COLO668 (cell line): ENCODE data around the gene AKAP12.
"Not testable (repeated sequence)": the region's sequence is repeated elsewhere in the genome, so short reads cannot be mapped to it uniquely, and the experiment has no call there.

Experiments
- DNase-seq: peaks from one replicate; lab custom pipeline; 2025; ENCODE audit not compliant: unreplicated experiment; lab: John Stamatoyannopoulos, UW

The AKAP12 gene

DNA sequence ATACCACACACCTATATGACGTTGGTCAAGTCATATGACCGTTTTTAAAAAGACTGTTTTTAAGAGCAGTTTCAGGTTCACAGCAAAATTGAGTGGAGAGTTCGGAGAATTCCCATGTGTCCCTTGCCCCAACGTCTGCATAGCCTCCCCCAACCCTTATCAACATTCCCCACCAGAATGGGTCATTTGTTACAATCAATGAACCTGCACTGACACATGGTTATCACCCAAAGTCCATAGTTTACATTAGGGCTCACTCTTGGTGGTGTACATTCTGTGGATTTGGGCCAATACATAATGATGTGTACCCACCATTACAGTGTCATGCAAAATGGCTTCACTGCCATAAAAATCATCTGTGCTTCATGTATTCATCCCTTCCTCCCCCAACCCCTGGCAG, 99.6 kb downstream of the AKAP12 start:
- no peak for DNase-seq

DNA sequence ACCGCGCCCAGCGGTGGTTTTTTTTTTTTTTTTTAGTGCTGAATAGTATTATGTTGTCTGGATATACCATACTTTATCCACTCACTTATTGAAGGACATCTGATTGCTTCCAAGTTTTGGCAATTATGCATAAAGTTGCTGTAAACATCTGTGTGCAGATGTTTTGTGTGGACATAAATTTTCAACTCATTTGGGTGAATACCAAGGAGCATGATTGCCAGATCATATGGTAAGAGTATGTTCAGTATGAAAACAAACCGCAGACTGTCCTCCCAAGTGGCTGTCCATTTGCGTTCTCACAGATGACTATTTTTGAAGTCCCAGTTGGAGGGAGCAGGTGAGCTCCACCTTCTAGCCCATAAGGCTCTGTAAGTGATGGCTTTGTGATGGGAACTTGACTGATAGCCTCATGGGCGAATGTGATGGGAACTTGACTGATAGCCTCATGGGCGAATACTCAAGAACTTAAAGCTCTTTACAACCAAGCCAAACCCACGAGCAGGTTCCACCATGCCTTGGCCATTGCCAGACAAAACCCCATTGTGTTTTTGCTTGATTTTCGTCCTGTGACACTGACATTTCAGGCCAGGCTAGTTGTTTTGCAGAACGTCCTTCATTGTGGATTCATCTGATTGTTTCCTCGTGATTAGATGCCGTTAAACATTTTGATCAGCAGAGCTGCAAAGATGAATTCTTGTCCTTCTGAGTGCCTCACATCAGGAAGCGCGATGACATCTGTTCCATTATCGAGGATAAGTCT, 100.6 kb downstream of the AKAP12 start:
- no peak for DNase-seq

DNA sequence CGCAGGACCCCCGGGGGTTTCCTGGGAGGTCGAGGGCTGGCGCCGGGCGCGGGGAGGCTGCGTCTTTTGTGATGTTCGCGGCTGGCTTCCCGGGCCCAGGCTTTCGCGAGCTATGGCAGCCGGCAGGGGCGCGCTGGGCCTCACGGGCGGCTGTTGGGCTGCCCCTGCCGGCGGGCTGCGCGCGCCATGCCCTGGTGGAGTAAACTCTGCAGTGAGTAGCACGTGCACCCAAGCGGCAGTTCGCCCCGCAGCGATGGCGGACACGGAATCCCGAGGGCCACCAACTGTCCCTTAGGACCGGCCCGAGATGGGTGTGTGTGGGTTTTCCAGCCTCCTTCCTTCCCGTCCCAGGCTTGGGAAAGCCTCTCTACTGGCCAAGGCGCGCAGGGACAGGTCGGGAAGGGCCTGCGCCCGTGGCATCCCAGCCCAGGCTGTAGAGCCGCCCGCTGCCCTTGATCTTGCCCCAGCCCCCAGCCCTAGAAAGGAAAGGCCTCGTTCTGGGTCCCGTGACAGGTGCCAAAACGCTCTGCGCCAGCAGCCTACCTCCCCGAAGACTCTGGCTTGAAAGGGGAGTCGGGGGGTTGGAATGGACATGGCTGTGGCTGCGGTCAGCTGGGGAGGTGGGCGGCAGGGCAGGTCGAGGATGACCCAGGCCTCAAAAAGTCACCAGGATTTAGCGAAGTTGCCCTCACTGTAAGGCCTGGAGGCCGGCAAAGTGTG, 101.9 kb downstream of the AKAP12 start:
- no peak for DNase-seq

GRCh38 chr6:151342750-151343149, 103.0 kb downstream of the AKAP12 start:
- not testable (repeated sequence) for DNase-seq

DNA sequence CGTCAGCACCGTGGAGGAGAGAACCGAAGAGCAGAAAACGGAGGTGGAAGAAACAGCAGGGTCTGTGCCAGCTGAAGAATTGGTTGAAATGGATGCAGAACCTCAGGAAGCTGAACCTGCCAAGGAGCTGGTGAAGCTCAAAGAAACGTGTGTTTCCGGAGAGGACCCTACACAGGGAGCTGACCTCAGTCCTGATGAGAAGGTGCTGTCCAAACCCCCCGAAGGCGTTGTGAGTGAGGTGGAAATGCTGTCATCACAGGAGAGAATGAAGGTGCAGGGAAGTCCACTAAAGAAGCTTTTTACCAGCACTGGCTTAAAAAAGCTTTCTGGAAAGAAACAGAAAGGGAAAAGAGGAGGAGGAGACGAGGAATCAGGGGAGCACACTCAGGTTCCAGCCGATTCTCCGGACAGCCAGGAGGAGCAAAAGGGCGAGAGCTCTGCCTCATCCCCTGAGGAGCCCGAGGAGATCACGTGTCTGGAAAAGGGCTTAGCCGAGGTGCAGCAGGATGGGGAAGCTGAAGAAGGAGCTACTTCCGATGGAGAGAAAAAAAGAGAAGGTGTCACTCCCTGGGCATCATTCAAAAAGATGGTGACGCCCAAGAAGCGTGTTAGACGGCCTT, 110.0 kb downstream of the AKAP12 start:
- DNase-seq = no peak

- no peak for DNase-seq
These were observed 110.8 kb downstream of the AKAP12 start for GRCh38 chr6:151350442-151351145.

- no peak for DNase-seq
These were observed 111.5 kb downstream of the AKAP12 start for GRCh38 chr6:151351146-151351700.

DNA sequence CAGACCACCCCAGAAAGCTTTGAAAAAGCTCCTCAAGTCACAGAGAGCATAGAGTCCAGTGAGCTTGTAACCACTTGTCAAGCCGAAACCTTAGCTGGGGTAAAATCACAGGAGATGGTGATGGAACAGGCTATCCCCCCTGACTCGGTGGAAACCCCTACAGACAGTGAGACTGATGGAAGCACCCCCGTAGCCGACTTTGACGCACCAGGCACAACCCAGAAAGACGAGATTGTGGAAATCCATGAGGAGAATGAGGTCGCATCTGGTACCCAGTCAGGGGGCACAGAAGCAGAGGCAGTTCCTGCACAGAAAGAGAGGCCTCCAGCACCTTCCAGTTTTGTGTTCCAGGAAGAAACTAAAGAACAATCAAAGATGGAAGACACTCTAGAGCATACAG, 112.0 kb downstream of the AKAP12 start:
- no peak for DNase-seq

- DNase-seq = no peak
These were observed 112.9 kb downstream of the AKAP12 start for GRCh38 chr6:151352410-151353396.

GRCh38 chr6:151353795-151354194, 114.0 kb downstream of the AKAP12 start:
- no peak for DNase-seq

DNA sequence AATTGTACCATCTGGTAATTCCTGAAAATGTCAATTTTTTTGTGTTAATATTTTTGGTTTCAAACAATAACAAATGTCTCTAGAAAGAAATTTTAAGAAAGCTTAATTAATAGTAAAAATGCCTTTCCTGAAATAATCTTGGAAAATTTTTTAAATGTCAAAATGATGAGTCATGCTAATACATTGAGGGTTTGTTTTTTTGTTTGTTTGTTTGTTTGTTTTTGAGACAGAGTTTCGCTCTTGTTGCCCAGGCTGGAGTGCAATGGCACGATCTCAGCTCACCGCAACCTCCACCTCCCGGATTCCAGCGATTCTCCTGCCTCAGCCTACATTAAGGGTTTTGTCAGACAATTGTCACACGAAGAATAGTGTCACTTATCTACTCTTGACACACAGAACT, 117.2 kb downstream of the AKAP12 start:
- not testable (repeated sequence) for DNase-seq

- no peak for DNase-seq
These were observed 118.1 kb downstream of the AKAP12 start for GRCh38 chr6:151357758-151358436.

- no peak for DNase-seq
These were observed 118.7 kb downstream of the AKAP12 start for GRCh38 chr6:151358475-151358874.

- DNase-seq = no peak
These were observed 119.7 kb downstream of the AKAP12 start for GRCh38 chr6:151359486-151359885.

GRCh38 chr6:151365233-151365632, 125.5 kb downstream of the AKAP12 start:
- no peak for DNase-seq

GRCh38 chr6:151370509-151371078, 130.8 kb downstream of the AKAP12 start:
- no peak for DNase-seq

GRCh38 chr6:151372164-151372563, 132.4 kb downstream of the AKAP12 start:
- DNase-seq = no peak

- no peak for DNase-seq
These were observed 134.4 kb downstream of the AKAP12 start for GRCh38 chr6:151374036-151374683.

GRCh38 chr6:151375833-151376232, 136.1 kb downstream of the AKAP12 start:
- DNase-seq = no peak
